Hepatocyte (in vitro differentiated cells): ENCODE data around the gene CD79A. TPM values are rescaled to one million over a fixed set of nuclear protein-coding genes. Genes with fewer than 3 reads are reported as not detected.
A peak's percentile ranks its signal among the peaks of the same experiment; 100 is the strongest.

ENCODE experiments used
- DNase-seq: peaks from one replicate; pipeline ENCODE4 v3.0.0-alpha.2; 2016; ENCODE audit warnings: low spot score
- H2AFZ ChIP-seq: fragments of 200-600 bp; sonication (generic); 2 replicates; pipeline ENCODE4 v1.6.0; 2016; ENCODE audit warnings: antibody characterized with exemption, mild to moderate bottlenecking
- H3K27ac ChIP-seq: fragments of 200-600 bp; sonication (generic); 2 replicates; pipeline ENCODE4 v1.5.1; 2016; ENCODE audit warnings: mild to moderate bottlenecking
- H3K27me3 ChIP-seq: fragments of 200-600 bp; sonication (generic); 2 replicates; pipeline ENCODE4 v1.6.1; 2016
- H3K36me3 ChIP-seq: fragments of 200-600 bp; sonication (generic); replicated peaks from 2 replicates; pipeline ENCODE4 v1.5.1; 2016; ENCODE audit warnings: low read depth; ENCODE audit not compliant: insufficient read depth
- H3K4me1 ChIP-seq: fragments of 200-600 bp; sonication (generic); 2 replicates; pipeline ENCODE4 v1.5.1; 2016; ENCODE audit warnings: mild to moderate bottlenecking, moderate library complexity; ENCODE audit not compliant: insufficient read depth
- H3K4me2 ChIP-seq: fragments of 200-600 bp; sonication (generic); 2 replicates; pipeline ENCODE4 v1.6.0; 2016
- H3K4me3 ChIP-seq: fragments of 200-600 bp; sonication (generic); 2 replicates; pipeline ENCODE4 v1.5.1; 2016; ENCODE audit warnings: mild to moderate bottlenecking
- H3K79me2 ChIP-seq: fragments of 200-600 bp; sonication (generic); 2 replicates; pipeline ENCODE4 v1.6.0; 2017; ENCODE audit warnings: mild to moderate bottlenecking
- H3K9me2 ChIP-seq: fragments of 200-600 bp; sonication (generic); replicated peaks from 2 replicates; pipeline ENCODE4 v1.6.0; 2017; ENCODE audit warnings: mild to moderate bottlenecking; ENCODE audit not compliant: insufficient read depth
- H3K9me3 ChIP-seq: fragments of 200-600 bp; sonication (generic); 2 replicates; pipeline ENCODE4 v1.5.1; 2016; ENCODE audit warnings: low read depth, mild to moderate bottlenecking
- H4K20me1 ChIP-seq: fragments of 200-600 bp; sonication (generic); 2 replicates; pipeline ENCODE4 v1.6.0; 2016; ENCODE audit warnings: mild to moderate bottlenecking; ENCODE audit not compliant: insufficient read depth, poor library complexity, severe bottlenecking
- EZH2 ChIP-seq: fragments of 200-600 bp; sonication (generic); IDR thresholded peaks from 2 replicates; pipeline ENCODE4 v1.6.1; 2016; ENCODE audit warnings: antibody characterized with exemption, mild to moderate bottlenecking, borderline replicate concordance
- EZH2phosphoT487 ChIP-seq: fragments of 200-600 bp; sonication (generic); IDR thresholded peaks from one replicate; pipeline ENCODE4 v1.6.1; 2018; ENCODE audit warnings: antibody characterized with exemption, mild to moderate bottlenecking, low read depth, moderate library complexity; ENCODE audit not compliant: unreplicated experiment, severe bottlenecking
- WGBS: methylation state at CpG from one replicate; pipeline ENCODE4 v1.1.6; 2016; ENCODE audit warnings: low lambda C conversion rate; ENCODE audit errors: missing lambda C conversion rate; 5-methylcytosine and 5-hydroxymethylcytosine counted together
- polyA plus RNA-seq: library from polyadenylated mRNA; unstranded; fragments of >200 nt; fragmentation: Nextera tagmentation; extraction: Ambion mirVana; gene quantifications from 2 replicates; pipeline ENCODE4 v1.2.1, GENCODE V29; 2016
- total RNA-seq: library from RNA; depleted of rRNA; stranded (reverse); fragments of >200 nt; gene quantifications from 2 replicates; pipeline ENCODE4 v1.2.3, GENCODE V29; 2014
- TF ChIP-seq, protein P1 (sequence below): fragments of 200-600 bp; sonication (generic); IDR thresholded peaks from 2 replicates; pipeline ENCODE4 v1.5.1; 2016; ENCODE audit warnings: antibody characterized with exemption, mild to moderate bottlenecking; ENCODE audit not compliant: poor library complexity

Gene CD79A
- total and polyA plus RNA-seq, 2 experiments from 2014 or later, result 0.27 to 0.37 TPM

DNA sequence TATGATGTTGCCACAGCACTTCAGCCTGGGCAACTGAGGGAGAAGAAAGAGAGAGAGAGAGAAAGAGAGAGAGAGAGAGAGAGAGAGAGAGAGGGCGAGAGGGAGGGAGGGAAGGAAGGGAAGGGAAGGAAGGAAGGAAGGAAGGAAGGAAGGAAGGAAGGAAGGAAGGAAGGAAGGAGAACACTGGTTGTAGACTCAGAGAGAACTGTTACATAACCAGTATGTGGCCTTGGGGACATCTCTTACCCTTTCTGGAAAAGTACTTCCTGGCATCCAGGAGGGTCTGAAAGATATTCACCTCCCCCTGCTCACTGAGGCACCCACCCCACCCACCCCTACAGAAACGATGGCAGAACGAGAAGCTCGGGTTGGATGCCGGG lies 3.2 kb downstream of the CD79A start:
- H3K27ac ChIP-seq, result no peak overlapping the region
- peaks cover 10% of the 10 kb centered on the region for H3K79me2 ChIP-seq
- no peaks in the 10 kb centered on the region for H3K9me2 ChIP-seq
- H3K27me3 ChIP-seq, result no peaks in the 10 kb centered on the region
- no peaks in the 10 kb centered on the region for H4K20me1 ChIP-seq
- 94% methylated on average over 4 of the region's 5 CpGs for WGBS
- DNase-seq, result no peak
- H3K4me3 ChIP-seq, result no peak overlapping the region
- no peak overlapping the region for H2AFZ ChIP-seq
- no peaks in the 10 kb centered on the region for H3K36me3 ChIP-seq
- H3K4me1 ChIP-seq, result peaks cover 6% of the 10 kb centered on the region
- no peak overlapping the region for H3K4me2 ChIP-seq
- TF ChIP-seq EZH2phosphoT487, result no peak
- no peak for TF ChIP-seq EZH2
- TF ChIP-seq, protein P1, sequence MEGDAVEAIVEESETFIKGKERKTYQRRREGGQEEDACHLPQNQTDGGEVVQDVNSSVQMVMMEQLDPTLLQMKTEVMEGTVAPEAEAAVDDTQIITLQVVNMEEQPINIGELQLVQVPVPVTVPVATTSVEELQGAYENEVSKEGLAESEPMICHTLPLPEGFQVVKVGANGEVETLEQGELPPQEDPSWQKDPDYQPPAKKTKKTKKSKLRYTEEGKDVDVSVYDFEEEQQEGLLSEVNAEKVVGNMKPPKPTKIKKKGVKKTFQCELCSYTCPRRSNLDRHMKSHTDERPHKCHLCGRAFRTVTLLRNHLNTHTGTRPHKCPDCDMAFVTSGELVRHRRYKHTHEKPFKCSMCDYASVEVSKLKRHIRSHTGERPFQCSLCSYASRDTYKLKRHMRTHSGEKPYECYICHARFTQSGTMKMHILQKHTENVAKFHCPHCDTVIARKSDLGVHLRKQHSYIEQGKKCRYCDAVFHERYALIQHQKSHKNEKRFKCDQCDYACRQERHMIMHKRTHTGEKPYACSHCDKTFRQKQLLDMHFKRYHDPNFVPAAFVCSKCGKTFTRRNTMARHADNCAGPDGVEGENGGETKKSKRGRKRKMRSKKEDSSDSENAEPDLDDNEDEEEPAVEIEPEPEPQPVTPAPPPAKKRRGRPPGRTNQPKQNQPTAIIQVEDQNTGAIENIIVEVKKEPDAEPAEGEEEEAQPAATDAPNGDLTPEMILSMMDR, result no peak
- H3K9me3 ChIP-seq, result no peaks in the 10 kb centered on the region

DNA sequence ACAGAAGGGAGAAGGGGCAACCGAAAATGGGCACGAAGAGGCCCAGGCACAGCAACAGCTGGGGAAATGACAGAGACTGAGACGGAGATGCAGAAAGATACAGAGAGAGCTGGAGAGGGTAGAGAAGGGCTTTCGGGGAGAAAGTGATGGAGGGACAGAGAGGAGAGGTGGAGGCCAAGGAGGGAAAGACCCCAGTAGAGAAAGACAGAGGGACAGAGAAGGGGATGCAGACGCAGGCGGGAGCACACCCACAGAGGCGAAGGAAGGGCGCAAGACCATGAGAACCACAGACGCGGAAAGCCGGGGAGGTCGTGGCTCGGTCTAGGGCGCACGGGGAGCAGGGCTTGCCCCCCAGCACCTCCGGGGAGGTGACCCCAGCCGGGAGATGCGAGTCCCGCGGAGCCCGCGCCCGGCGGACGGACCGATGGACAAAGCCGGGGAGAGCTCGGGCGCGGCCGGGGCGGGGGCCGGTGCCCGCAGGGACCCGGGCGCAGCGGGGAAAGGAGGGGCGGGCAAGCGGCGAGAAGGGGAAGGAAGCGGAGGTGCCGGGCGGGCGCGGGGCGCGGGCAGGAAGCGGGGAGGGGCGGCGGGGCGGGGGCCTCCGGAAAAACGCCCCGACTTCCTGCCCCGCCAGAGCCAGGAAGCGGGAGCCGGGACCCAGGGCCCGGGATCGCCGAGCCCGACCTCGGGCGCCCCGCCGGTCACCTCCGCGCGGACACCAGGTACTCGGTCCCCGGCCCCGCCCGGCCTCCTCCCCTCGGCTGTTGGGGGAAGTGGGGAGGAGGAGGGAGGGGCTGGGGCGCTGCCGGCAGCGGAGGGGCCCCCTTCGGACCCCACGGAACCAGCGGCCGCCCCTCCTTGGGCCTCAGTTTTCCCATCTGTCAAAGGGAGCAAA lies 5.7 kb downstream of the CD79A start, which contains the start of gene ARHGEF1:
TSS of gene ARHGEF1 (plus strand) at position 617 of the 895 bp plus-strand sequence. CDS start 4,899 bp downstream, outside the sequence.
- Histone ChIP-seq H4K20me1 (no peaks in the 10 kb centered on the region), H3K4me3 (peak within 1 kb of the TSS; percentile 47), H2AFZ (peak within 1 kb of the TSS; percentile 73), H3K9me2 (no peaks in the 10 kb centered on the region), H3K36me3 (no peaks in the 10 kb centered on the region), H3K27ac (peak within 1 kb of the TSS; percentile 40), H3K4me2 (peak within 1 kb of the TSS; percentile 95), H3K9me3 (no peaks in the 10 kb centered on the region), H3K27me3 (no peaks in the 10 kb centered on the region), H3K79me2 (peaks cover 27% of the 10 kb centered on the region), H3K4me1 (peaks cover 13% of the 10 kb centered on the region)
- 13% methylated on average over 18 of the region's 80 CpGs for WGBS
- peak; percentile 60 for DNase-seq
- TF ChIP-seq EZH2 (no peak), EZH2phosphoT487 (no peak)
- TF ChIP-seq, protein P1, result no peak

DNA sequence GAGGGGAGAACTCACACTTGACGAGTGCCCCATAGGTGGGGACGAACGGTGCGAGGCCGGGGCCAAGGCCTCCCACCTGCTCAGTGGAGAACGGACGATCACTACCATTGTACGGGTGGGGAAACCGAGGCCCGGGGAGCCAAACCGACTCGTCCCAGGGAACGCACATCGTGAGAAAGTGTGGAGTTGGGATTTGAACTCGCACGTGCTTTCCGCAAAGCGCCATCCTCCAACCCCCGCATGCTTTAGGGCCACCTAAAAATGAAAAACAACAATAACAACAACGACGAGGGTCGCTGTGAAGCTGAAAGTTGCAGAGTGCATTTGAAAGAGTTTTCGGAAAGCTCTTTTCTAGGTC lies 6.4 kb downstream of the CD79A start:
- DNase-seq, result no peak
- Histone ChIP-seq H2AFZ (peak overlapping the region; percentile 73), H3K36me3 (no peaks in the 10 kb centered on the region), H3K4me2 (peak overlapping the region; percentile 95), H3K9me2 (no peaks in the 10 kb centered on the region), H3K79me2 (peaks cover 27% of the 10 kb centered on the region), H3K4me1 (peaks cover 13% of the 10 kb centered on the region), H3K4me3 (peak overlapping the region; percentile 47), H3K9me3 (no peaks in the 10 kb centered on the region), H3K27me3 (no peaks in the 10 kb centered on the region), H3K27ac (peak overlapping the region; percentile 40), H4K20me1 (no peaks in the 10 kb centered on the region)
- 4% methylated on average over 23 of the region's 23 CpGs for WGBS
- no peak for TF ChIP-seq EZH2phosphoT487
- TF ChIP-seq, protein P1, result no peak
- TF ChIP-seq EZH2, result no peak
